ENCODE data around the gene AMPH.
A peak's percentile ranks its signal among the peaks of the same experiment; 100 is the strongest.
"Not testable (repeated sequence)": the region's sequence is repeated elsewhere in the genome, so short reads cannot be mapped to it uniquely, and the experiment has no call there.

AMPH gene

GRCh38 chr7:38427279-38427955 lies 203.8 kb downstream of the AMPH start:
- intact Hi-C loops (cut with DNase I) = no loop called here
- DNase-seq = no peak

GRCh38 chr7:38425509-38425908 lies 205.7 kb downstream of the AMPH start:
- intact Hi-C loops (cut with DNase I) = no loop called here

GRCh38 chr7:38424750-38425463 lies 206.3 kb downstream of the AMPH start:
- intact Hi-C loops (cut with DNase I) = no loop called here
- DNase-seq = no peak

More at GRCh38 chr7:38425509-38425908, 205.7 kb downstream of the AMPH start:
- peak in 10 of 42 donors; percentile 9 to 66 (median 30) for DNase-seq

GRCh38 chr7:38413784-38414183 lies 217.4 kb downstream of the AMPH start:
- intact Hi-C loops (cut with DNase I) = no loop called here
- no peak for DNase-seq

- peak in 2 of 42 donors; percentile 12 to 44 for DNase-seq
- intact Hi-C loops (cut with DNase I) = no loop called here
These were observed 219.8 kb downstream of the AMPH start for GRCh38 chr7:38411404-38411803.

- intact Hi-C loops (cut with DNase I) = no loop called here
These were observed 221.1 kb downstream of the AMPH start for GRCh38 chr7:38410056-38410455.

GRCh38 chr7:38409531-38409930 lies 221.6 kb downstream of the AMPH start:
- intact Hi-C loops (cut with DNase I) = no loop called here
- DNase-seq = peak in 27 of 42 donors; percentile 10 to 78 (median 30)

More at GRCh38 chr7:38410056-38410455, 221.1 kb downstream of the AMPH start:
- no peak for DNase-seq

- intact Hi-C loops (cut with DNase I) = no loop called here
- peak; percentile 10 to 81 (median 58) for DNase-seq
These were observed 232.3 kb downstream of the AMPH start for GRCh38 chr7:38398725-38399321.

- DNase-seq = no peak
- intact Hi-C loops (cut with DNase I) = no loop called here
These were observed 234.3 kb downstream of the AMPH start for GRCh38 chr7:38396852-38397251.

GRCh38 chr7:38395921-38396552 lies 235.1 kb downstream of the AMPH start:
- DNase-seq; intact Hi-C loops (cut with DNase I): not testable (repeated sequence)

GRCh38 chr7:38394660-38395059 lies 236.5 kb downstream of the AMPH start:
- intact Hi-C loops (cut with DNase I) = no loop called here

GRCh38 chr7:38393874-38394273 lies 237.3 kb downstream of the AMPH start:
- intact Hi-C loops (cut with DNase I) = no loop called here
- no peak for DNase-seq

More at GRCh38 chr7:38394660-38395059, 236.5 kb downstream of the AMPH start:
- DNase-seq = no peak

- no peak for DNase-seq
- intact Hi-C loops (cut with DNase I) = no loop called here
These were observed 239.4 kb downstream of the AMPH start for GRCh38 chr7:38391751-38392150.

- no peak for DNase-seq
- intact Hi-C loops (cut with DNase I) = no loop called here
These were observed 245.5 kb downstream of the AMPH start for GRCh38 chr7:38385682-38386081.

- intact Hi-C loops (cut with DNase I) = no loop called here
- no peak for DNase-seq
These were observed 247.9 kb downstream of the AMPH start for GRCh38 chr7:38383281-38383680.

GRCh38 chr7:38382684-38383083 lies 248.5 kb downstream of the AMPH start:
- intact Hi-C loops (cut with DNase I) = no loop called here
- peak in 4 of 42 donors; percentile 31 to 60 (median 39) for DNase-seq

- no peak for DNase-seq
- intact Hi-C loops (cut with DNase I) = loop anchor here (10.0 kb wide), 1 partner anchor 471 kb away; no protein-coding TSS in a partner anchor
These were observed 255.7 kb downstream of the AMPH start for GRCh38 chr7:38375453-38375852.

GRCh38 chr7:38374507-38374906 lies 256.7 kb downstream of the AMPH start:
- intact Hi-C loops (cut with DNase I) = loop anchor here (10.0 kb wide), 1 partner anchor 470 kb away; no protein-coding TSS in a partner anchor
- peak in 31 of 42 donors; percentile 21 to 85 (median 51) for DNase-seq

- intact Hi-C loops (cut with DNase I) = loop anchor here (10.0 kb wide), 1 partner anchor 468 kb away; no protein-coding TSS in a partner anchor
- DNase-seq = no peak
These were observed 258.0 kb downstream of the AMPH start for GRCh38 chr7:38373155-38373554.
